Suppressor macrophage treated with lipopolysaccharide for 4 hours (primary cell): ENCODE results near the gene RNASE12.
"Not testable (repeated sequence)": the region's sequence is repeated elsewhere in the genome, so short reads cannot be mapped to it uniquely, and the experiment has no call there.

Source experiments
- DNase-seq: peaks from one replicate; pipeline ENCODE4 v3.0.0-alpha.2; 2020

RNASE12 gene

DNA sequence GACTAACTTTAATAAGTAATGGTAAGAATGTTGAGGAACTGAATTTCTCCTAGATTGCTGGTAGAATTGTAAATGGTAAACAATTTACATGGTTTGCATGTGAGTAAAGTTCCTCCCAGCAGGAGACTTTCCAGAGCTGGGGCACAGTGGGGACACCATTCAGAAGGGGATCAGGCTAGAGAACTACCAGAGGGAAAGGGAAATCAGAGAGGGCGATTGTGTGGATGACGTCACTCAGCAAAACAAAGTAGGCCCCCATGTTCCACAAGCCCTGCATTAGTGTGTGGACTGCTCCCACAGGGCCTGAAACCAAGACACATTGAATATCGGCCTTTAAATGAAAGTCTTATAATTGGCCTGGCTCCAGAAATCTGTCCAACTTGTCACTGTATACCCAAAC, 12.9 kb downstream of the RNASE12 start:
- no peak for DNase-seq

DNA sequence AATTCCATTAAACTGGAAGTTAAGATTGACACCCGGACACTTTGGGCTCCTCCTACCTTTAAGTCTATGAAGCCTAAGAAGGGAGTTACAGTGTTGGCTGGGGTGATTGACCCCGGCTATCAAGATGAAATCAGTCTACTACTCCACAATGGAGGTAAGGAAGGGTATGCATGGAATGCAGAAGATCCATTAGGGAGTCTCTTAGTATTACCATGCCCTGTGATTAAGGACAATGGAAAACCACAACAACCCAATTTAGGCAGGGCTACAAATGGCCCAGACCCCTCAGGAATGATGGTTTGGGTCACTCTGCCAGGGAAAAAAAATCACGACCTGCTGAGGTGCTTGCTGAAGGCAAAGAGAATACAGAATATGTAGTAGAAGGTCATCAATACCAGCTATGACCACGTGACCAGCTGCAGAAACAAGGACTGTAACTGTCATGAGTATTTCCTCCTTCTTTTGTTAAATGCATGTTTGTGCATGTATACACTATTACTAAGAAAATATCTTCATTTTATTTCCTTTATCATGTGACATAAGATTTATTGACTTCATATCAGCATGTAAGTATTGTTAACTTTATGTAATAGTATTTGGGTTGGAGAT, 18.7 kb downstream of the RNASE12 start:
- not testable (repeated sequence) for DNase-seq

DNA sequence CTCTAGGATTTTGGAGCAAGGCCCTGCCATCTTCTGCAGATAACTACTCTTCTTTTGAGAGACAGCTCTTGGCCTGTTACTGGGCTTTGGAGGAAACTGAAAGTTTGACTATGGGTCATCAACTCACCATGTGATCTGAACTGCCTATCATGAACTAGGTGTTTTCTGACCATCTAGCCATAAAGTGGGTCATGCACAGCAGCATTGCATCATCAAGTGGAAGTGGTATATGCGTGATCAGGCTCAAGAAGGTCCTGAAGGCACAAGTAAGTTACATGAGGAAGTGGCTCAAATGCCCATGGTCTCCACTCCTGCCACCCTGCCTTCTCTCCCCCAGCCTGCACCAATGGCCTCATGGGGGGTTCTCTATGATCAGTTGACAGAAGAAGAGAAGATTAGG, 20.5 kb downstream of the RNASE12 start:
- DNase-seq = peak; percentile 60

DNA sequence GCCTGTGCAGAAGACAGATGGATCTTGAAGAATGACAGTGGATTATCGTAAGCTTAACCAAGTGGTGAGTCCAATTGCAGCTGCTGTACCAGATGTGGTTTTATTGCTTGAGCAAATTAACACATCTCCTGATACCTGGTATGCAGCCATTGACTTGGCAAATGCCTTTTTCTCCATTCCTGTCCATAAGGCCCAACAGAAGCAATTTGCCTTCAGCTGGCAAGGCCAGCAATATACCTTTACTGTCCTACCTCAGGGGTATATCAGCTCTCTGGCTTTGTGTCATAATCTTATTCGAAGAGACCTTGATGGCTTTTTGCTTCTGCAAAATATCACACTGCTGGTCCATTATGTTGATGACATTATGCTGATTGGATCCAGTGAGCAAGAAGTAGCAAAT, 21.3 kb downstream of the RNASE12 start:
- DNase-seq = not testable (repeated sequence)

DNA sequence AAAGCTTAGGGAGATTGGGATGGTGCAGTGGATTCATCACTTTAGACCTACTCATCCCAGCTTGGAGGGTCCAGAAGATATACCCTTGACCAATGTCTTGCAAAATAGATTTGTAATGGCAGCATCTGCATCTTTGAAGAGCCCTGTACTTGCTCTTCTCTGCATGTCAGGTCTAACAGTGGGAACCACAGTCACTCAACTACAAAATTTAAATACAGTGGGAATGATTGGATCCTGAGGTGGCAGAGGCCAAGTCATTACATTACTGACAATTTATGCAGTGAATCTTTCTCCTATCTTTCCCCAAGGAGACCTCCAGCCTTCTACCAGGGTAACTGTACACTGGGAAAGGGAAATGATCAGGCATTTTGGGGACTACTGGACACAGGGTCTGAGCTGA, 22.1 kb downstream of the RNASE12 start:
- DNase-seq = no peak

DNA sequence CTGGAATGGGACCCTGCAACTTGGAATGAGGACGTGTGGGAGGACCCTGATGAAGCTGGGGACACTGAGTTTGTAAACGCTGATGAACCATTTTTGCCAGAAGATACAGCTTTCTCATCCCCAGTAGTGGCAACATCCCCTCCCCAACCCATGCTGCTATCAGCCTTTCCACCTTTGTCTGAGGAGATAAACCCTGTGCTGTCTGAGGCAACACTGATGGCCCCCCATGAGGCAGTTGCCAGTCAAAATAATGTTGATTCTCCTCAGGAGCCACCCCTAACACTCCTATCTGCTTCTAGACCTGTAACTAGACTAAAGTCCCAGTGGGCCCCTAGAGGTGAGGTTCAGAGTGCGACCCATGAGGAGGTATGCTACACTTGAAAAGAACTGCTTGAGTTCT, 22.8 kb downstream of the RNASE12 start:
- no peak for DNase-seq

DNA sequence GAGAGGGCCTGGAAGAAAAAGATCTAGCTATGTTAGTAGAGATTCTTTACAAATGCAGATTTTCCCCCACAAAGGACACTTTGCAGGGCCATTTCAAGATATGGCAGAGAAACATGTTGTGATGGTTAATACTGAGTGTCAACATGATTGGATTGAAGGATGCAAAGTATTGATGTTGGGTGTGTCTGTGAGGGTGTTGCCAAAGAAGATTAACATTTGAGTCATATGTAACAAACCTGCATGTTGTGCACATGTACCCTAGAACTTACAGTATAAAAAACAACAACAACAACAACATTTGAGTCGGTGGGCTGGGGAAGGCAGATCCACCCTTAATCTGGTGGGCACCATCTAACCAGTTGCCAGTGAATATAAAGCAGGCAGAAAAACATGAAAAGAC, 24.0 kb downstream of the RNASE12 start:
- not testable (repeated sequence) for DNase-seq

DNA sequence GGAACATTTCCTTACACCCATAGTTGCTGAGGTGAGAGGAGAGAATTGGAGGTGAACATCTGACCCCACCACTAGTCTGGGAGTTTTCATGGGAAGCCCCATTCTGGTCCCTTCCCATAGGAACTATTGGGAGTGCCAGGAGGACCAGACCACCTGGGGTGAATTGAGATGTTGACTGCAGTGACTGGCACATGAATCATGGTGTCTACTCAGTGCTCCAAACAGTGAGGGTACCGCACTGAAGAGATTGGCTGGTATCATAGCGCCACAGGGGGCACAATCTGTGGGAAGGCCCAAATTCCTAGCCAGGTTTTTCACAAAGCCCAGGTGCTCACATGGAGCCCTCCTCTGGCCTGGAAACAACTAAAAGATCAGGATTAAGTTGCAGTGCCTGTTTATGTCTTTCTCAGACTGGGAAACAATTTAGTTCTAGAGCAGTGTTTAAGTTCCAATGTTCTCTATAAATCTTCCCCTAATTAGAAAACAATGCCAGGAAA, 26.6 kb downstream of the RNASE12 start:
- no peak for DNase-seq

DNA sequence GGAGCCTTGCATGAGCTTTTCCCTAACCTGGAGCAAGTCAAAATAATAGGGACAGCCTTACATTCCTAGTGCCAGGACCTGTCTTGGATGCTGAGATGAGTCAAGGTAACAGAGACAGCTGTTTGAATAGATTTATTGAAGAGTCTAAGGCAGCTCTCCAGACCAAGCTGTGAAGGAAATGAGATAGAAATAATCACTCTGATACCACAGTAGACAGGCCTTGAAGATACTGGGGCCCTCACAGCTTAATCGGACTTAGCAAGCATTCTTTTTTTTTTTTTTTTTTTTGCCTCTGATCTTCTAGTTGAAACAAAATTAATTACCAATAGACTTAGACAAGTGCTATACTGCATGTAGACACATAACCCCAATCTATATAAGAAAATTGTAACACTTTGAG, 27.2 kb downstream of the RNASE12 start:
- DNase-seq = no peak

DNA sequence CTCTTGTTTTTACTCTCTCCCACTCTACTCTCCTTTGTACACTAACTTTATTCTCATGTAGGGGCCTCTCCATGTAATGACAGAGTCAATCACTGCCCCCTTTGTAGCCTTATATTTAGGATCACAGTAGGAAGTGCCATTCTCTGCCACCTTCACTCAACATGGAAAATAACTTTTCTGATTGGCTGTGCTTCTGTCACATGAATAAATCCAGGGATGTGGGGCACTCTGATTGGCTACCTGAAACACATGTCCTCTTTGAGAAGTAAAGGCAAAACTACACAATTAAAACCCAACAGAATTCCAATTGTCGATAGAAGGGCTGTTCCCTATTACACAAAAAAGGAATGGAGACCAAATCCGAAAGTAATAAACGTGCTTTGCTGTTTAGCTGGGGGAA, 30.2 kb downstream of the RNASE12 start, which contains the start of gene RNASE9:
Gene RNASE9, minus strand, starts transcription at position 87 of the 400 bp plus-strand sequence.
- no peak for DNase-seq

DNA sequence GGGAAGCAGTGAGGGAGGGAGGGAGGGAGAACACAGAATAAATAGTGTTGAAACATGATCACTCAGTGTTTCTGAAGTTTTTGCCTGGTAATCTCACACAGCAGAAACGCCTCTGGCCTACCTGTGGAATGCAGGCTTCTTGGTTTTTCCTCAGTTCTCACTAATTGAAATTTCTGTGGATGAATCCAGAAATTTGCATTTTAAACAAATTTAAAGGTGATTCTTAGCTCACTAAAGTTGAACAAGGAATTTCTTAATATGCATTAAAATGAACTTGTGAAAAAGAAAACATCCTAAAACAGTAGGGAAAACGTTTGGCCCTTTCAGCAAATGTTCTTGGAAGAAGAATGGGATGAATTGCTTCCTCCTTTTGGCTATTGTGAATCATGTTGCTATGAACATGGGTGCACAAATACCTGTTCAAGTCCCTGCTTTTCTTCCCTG, 31.7 kb downstream of the RNASE12 start:
- DNase-seq = no peak

DNA sequence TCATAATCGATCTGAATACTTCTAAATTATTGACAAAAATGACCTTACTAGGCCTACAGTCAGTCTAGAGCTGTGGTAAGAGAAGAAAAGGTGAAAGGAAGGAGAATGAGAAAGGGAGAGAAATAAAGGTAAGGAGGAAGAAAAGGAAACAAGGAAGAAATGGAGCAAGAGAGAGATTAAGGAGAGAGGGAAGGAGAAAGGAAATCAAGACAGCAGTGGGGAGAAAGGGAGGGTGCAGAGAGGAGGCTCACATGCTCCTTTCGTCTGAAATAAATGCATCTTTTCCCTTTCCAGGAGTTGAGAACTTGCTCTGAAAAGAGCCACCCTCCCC, 34.0 kb downstream of the RNASE12 start:
- DNase-seq = no peak

DNA sequence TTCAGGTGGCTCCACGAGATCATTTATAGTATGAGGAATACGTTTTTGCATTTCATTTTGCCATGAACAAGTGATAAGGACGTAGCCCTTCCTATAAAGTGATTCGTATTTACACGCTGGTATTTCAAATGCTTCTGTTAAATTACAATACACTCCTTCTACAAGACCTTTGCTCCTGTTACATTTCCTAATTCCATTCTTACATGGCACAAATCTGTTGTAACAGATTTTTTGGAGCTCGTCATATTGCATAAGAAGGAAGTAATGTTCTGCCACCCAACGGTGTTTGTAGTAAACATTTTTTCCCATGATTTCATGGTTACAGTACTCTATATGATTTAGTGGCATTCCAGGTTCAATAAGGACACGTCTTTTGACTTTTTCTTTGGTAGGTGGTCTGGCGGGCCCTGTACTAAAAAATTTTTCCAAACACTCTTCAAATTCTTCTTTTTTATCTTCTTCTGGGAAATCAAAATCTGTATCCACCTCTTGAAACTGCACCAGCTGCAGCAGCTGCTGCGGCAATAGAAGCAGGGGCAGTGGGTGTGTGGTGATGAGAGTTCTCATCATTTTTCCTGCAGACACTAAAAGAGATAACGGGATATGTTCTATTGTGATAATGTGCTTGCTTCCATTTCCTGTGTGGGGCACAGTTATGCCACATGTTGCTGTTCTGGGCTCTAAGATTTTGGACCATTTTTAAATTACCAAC, 34.5 kb downstream of the RNASE12 start:
- peak; percentile 52 for DNase-seq

DNA sequence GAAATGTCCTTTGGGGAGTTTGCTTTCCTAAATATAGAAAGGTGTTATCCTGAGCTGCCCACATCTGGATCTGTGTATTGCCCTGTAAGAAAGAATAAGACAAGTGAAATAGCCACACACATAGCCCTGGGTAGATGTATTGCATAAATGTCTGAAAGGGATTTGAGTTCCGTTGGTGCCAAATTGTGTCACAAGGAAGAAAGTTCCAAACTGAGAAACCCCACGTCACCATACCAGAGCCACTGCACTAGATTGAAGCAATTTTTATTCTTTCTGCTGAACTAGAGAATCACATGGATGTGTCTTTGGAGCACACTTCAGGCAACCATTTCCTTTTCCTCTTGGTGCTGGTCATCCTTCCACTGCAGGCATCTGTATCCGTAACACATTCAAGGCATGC, 35.3 kb downstream of the RNASE12 start:
- DNase-seq = peak; percentile 18

DNA sequence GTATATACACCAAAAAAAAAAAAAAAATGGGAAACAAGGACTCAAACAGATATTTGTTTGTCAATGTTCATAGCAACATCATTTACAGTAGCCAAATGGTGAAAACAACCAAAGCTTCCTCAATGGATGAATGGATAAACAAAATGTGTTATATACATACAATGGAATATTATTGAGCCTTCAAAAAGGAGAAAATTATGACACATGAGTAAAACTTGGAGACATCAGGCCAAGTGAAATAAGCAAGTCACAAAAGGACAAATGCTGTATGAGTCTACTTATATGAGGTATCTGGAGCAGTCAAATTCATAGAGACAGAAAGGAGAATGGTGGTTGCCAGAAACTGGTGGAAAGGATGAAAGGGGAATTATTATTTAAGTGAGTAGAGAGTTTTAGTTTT, 38.2 kb downstream of the RNASE12 start:
- DNase-seq = no peak

DNA sequence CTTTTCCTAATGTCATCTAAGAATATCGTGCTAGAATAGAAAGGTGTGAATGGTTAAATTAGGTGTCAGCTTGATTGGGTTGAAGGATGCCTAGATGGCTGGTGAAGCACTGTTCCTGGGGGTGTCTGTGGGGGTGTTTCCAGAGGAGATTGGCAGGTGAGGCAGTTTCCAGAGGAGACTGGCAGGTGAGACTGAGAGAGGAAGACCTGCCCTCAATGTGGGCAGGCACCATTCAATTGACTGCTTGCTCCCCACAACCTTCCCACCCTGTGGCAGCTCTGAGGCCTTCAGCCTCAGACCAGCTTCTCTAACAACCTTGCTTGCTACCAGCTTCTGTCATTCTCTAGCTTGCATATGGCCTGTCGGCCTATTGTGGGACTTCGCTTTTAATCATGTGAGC, 39.6 kb downstream of the RNASE12 start:
- no peak for DNase-seq

DNA sequence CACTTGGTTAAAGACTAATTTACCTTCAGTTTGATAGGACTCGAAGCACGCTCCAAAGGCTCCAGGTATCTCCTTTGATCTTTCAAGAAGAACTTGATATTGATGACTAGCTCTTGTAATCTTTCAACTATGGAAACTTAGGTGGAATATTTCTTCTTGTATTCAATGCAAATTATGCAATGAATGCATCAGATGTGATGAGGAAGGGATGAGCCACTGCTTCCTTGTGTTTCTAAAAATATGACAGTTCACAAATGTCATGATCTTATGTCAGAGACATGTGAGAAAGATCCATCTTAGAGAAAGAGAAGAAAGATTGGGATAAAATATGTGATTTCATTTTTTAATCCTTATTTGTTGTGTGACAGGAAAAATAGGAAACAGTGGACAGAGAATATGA, 40.2 kb downstream of the RNASE12 start:
- peak; percentile 70 for DNase-seq

DNA sequence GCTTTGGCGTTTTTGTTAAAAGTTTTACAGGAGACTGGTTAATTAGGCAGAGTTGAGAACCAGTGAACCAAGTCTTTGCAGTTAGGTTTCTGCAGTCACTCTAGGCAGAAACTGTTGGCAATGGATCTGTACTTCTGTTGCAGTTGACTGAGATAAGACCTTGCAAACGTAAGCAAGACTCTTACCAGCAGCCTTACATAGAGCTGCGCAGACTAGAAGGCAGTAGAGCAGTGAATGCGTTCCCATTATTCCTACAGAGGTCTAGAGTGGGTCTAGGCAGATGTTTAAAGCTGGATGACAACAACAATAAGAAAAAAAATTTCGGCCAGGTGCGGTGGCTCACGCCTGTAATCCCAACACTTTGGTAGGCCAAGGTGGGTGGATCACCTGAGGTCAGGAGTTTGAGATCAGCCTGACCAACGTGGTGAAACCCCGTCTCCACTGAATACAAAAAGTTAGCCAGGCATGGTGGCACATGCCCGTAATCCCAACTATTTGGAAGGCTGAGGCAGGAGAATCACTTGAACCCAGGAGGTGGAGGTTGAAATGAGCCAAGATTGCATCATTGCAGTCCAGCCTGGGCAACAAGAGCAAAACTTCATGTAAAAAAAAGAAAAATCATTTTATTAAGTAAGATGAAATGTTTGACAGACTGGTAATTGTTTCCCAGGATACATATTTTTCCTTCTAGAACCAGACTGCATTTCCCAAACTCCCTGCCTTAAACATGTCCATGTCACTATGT, 42.6 kb downstream of the RNASE12 start:
- DNase-seq = no peak

DNA sequence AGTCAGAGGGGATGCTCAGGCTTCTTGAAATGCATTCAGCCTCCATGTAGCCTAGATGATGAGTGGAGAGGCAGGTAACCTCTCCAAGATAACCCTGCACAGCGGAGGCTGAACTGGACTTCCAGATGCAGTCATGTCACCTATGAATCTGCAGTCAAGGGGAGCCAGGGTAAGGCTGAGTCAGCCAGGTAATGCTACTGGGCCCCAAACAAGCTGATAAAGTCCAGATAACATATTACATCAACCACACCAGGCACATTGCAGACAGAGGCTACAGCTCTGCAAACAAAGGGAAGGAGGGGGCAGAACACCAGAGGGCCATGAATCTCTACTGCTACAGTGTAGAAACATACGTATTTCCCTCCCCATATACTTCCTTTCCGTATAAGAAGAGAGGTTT, 44.3 kb downstream of the RNASE12 start:
- no peak for DNase-seq
